CD4-positive, alpha-beta memory T cell (primary cell): ENCODE data around the gene ATAD2B. TPM values are rescaled to one million over a fixed set of nuclear protein-coding genes. Genes with fewer than 3 reads are reported as not detected.
A peak's percentile ranks its signal among the peaks of the same experiment; 100 is the strongest.

Experiments
- CTCF ChIA-PET: fragments of 350-600 bp; sonication (Branson Sonifier 250); formaldehyde crosslinking; loops from one replicate; lab custom pipeline; 2021; ENCODE audit warnings: inconsistent platforms; ENCODE audit not compliant: partially characterized antibody; lab: Charles Lee
- POLR2A ChIA-PET: fragments of 350-600 bp; sonication (Branson Sonifier 250); formaldehyde crosslinking; loops from one replicate; lab custom pipeline; 2021; ENCODE audit not compliant: partially characterized antibody; lab: Charles Lee
- DNase-seq, 5 donors: peaks; one replicate each; pipeline versions ENCODE4 v3.0.0 to v3.0.0-alpha.2; 2020 to 2022; ENCODE audit warnings: mixed read lengths in 1 of 5
- H3K27ac ChIP-seq: one replicate; pipeline ENCODE4 v1.7.0; 2013; ENCODE audit warnings: low read depth, low read length
- H3K27me3 ChIP-seq: 2 replicates; pipeline ENCODE4 v1.7.0; 2013; ENCODE audit warnings: mild to moderate bottlenecking, low read length, moderate library complexity; ENCODE audit not compliant: insufficient read depth
- H3K36me3 ChIP-seq: 2 replicates; pipeline ENCODE4 v1.7.0; 2013; ENCODE audit warnings: mild to moderate bottlenecking, low read length, moderate library complexity; ENCODE audit not compliant: insufficient read depth
- H3K4me1 ChIP-seq: 2 replicates; pipeline ENCODE4 v1.7.0; 2013; ENCODE audit warnings: mild to moderate bottlenecking, low read length, moderate library complexity; ENCODE audit not compliant: insufficient read depth
- H3K4me3 ChIP-seq, 2 donors: one replicate each; pipeline ENCODE4 v1.7.0; 2013; ENCODE audit warnings: low read length in 2 of 2, mild to moderate bottlenecking in 1 of 2
- H3K9me3 ChIP-seq, 2 donors: one replicate each; pipeline ENCODE4 v1.7.0; 2013; ENCODE audit warnings: low read length in 2 of 2, control low read depth in 1 of 2; ENCODE audit not compliant: control insufficient read depth in 1 of 2
- H3K27ac Mint-ChIP-seq, 7 donors: one replicate each; pipeline ENCODE4 v1.8.0; 2020 to 2021; ENCODE audit warnings: mixed read lengths in 7 of 7, mild to moderate bottlenecking in 6 of 7, inconsistent platforms in 3 of 7, moderate library complexity in 3 of 7
- H3K27me3 Mint-ChIP-seq, 2 donors: one replicate each; pipeline ENCODE4 v1.8.0; 2020 to 2021; ENCODE audit warnings: mixed read lengths in 2 of 2
- H3K36me3 Mint-ChIP-seq, 2 donors: one replicate each; pipeline ENCODE4 v1.8.0; 2020 to 2021; ENCODE audit warnings: mixed read lengths in 2 of 2, inconsistent platforms in 1 of 2, mild to moderate bottlenecking in 1 of 2
- H3K4me1 Mint-ChIP-seq, 4 donors: one replicate each; pipeline ENCODE4 v1.8.0; 2020 to 2021; ENCODE audit warnings: mixed read lengths in 4 of 4, mild to moderate bottlenecking in 1 of 4
- H3K4me3 Mint-ChIP-seq, 8 donors: one replicate each; pipeline ENCODE4 v1.8.0; 2020 to 2021; ENCODE audit warnings: mixed read lengths in 8 of 8, mild to moderate bottlenecking in 7 of 8, moderate library complexity in 6 of 8, inconsistent platforms in 3 of 8
- H3K9me3 Mint-ChIP-seq, 8 donors: one replicate each; pipeline ENCODE4 v1.8.0; 2020 to 2021; ENCODE audit warnings: mixed read lengths in 8 of 8, mild to moderate bottlenecking in 5 of 8, inconsistent platforms in 3 of 8, moderate library complexity in 1 of 8
- intact Hi-C: fragments of 100-400 bp; cut with micrococcal nuclease; formaldehyde crosslinking; loops from one replicate; pipeline ENCODE4 v1.15.1; 2023
- polyA plus RNA-seq, 2 donors: library from polyadenylated mRNA; unstranded; fragments of 300-500 nt; fragmentation: Illumina TruSeq; gene quantifications; one replicate each; pipeline ENCODE4 v1.2.3, GENCODE V29; 2021
- total RNA-seq, 2 experiments: library from RNA; stranded (reverse); gene quantifications; one replicate each; pipeline ENCODE4 v1.2.3, GENCODE V29; 2021

Gene ATAD2B
- total and polyA plus RNA-seq, 4 experiments from 2014 or later, result 3.8 to 44.4 (median 22.9) TPM

GRCh38 chr2:23772684-23773083 is 154.2 kb downstream of the ATAD2B start:
- no peaks in the 10 kb centered on the region for H3K4me1 ChIP-seq
- no peaks in the 10 kb centered on the region for H3K9me3 ChIP-seq
- intact Hi-C loops, result no loop called here
- Mint-ChIP-seq H3K4me1 (no peaks in the 10 kb centered on the region), H3K27me3 (no peaks in the 10 kb centered on the region), H3K9me3 (peaks cover 0 to 5% (median 0%) of the 10 kb centered on the region in 8 donors), H3K27ac (no peak overlapping the region), H3K36me3 (peaks cover 62 to 64% of the 10 kb centered on the region in 2 donors), H3K4me3 (no peak overlapping the region)
- no peak for DNase-seq
- no peaks in the 10 kb centered on the region for H3K27me3 ChIP-seq
- ChIA-PET POLR2A (no interaction called here), CTCF (no interaction called here)
- H3K4me3 ChIP-seq, result no peak overlapping the region
- H3K27ac ChIP-seq, result no peak overlapping the region
- peaks cover 15% of the 10 kb centered on the region for H3K36me3 ChIP-seq

- Mint-ChIP-seq H3K4me1 (peaks cover 0 to 3% (median 0%) of the 10 kb centered on the region in 4 donors), H3K4me3 (no peak overlapping the region), H3K9me3 (peaks cover 0 to 5% (median 0%) of the 10 kb centered on the region in 8 donors), H3K27ac (peak overlapping the region in 2 of 7 donors; percentile 6 to 14), H3K36me3 (peaks cover 62 to 63% of the 10 kb centered on the region in 2 donors), H3K27me3 (no peaks in the 10 kb centered on the region)
- POLR2A ChIA-PET, result no interaction called here
- Histone ChIP-seq H3K27ac (no peak overlapping the region), H3K4me3 (no peak overlapping the region), H3K36me3 (peaks cover 12% of the 10 kb centered on the region), H3K4me1 (no peaks in the 10 kb centered on the region), H3K9me3 (no peaks in the 10 kb centered on the region), H3K27me3 (no peaks in the 10 kb centered on the region)
- CTCF ChIA-PET, result no interaction called here
- no peak for DNase-seq
- intact Hi-C loops, result no loop called here
Observed at GRCh38 chr2:23772056-23772455, 154.9 kb downstream of the ATAD2B start.

GRCh38 chr2:23769364-23769763 is 157.6 kb downstream of the ATAD2B start:
- H3K27ac Mint-ChIP-seq, result no peak overlapping the region
- CTCF ChIA-PET, result no interaction called here
- no peak for DNase-seq
- no peaks in the 10 kb centered on the region for H3K27me3 ChIP-seq
- H3K4me3 ChIP-seq, result no peak overlapping the region
- H3K27me3 Mint-ChIP-seq, result no peaks in the 10 kb centered on the region
- intact Hi-C loops, result no loop called here
- H3K9me3 Mint-ChIP-seq, result peaks cover 0 to 5% (median 0%) of the 10 kb centered on the region in 8 donors
- no peak overlapping the region for H3K4me3 Mint-ChIP-seq
- H3K9me3 ChIP-seq, result no peaks in the 10 kb centered on the region
- POLR2A ChIA-PET, result no interaction called here
- no peaks in the 10 kb centered on the region for H3K4me1 ChIP-seq
- H3K27ac ChIP-seq, result no peak overlapping the region
- peaks cover 7% of the 10 kb centered on the region for H3K36me3 ChIP-seq
- H3K4me1 Mint-ChIP-seq, result peaks cover 0 to 3% (median 0%) of the 10 kb centered on the region in 4 donors
- peaks cover 54 to 64% of the 10 kb centered on the region in 2 donors for H3K36me3 Mint-ChIP-seq

GRCh38 chr2:23767876-23768621 is 158.9 kb downstream of the ATAD2B start:
- H3K36me3 ChIP-seq, result peaks cover 7% of the 10 kb centered on the region
- peaks cover 0 to 5% (median 0%) of the 10 kb centered on the region in 8 donors for H3K9me3 Mint-ChIP-seq
- CTCF ChIA-PET, result no interaction called here

GRCh38 chr2:23762141-23762540 is 164.8 kb downstream of the ATAD2B start:
- no peaks in the 10 kb centered on the region for H3K9me3 Mint-ChIP-seq
- Histone ChIP-seq H3K4me1 (peaks cover 12% of the 10 kb centered on the region), H3K27ac (no peak overlapping the region), H3K9me3 (no peaks in the 10 kb centered on the region), H3K36me3 (peaks cover 16% of the 10 kb centered on the region), H3K27me3 (no peaks in the 10 kb centered on the region), H3K4me3 (no peak overlapping the region)
- ChIA-PET CTCF (interaction anchor here (1.0 kb wide), 1 partner anchor 17 kb away, joined by 3 read pairs; no protein-coding TSS in a partner anchor), POLR2A (no interaction called here)
- intact Hi-C loops, result no loop called here
- no peaks in the 10 kb centered on the region for H3K27me3 Mint-ChIP-seq
- no peak overlapping the region for H3K4me3 Mint-ChIP-seq
- H3K27ac Mint-ChIP-seq, result peak overlapping the region in 1 of 7 donors; percentile 39
- peaks cover 11 to 15% (median 13%) of the 10 kb centered on the region in 4 donors for H3K4me1 Mint-ChIP-seq
- peaks cover 49 to 58% of the 10 kb centered on the region in 2 donors for H3K36me3 Mint-ChIP-seq
- DNase-seq, result no peak

More at GRCh38 chr2:23767876-23768621, 158.9 kb downstream of the ATAD2B start:
- no peaks in the 10 kb centered on the region for H3K9me3 ChIP-seq
- intact Hi-C loops, result no loop called here
- no peaks in the 10 kb centered on the region for H3K4me1 ChIP-seq
- Mint-ChIP-seq H3K4me1 (peaks cover 0 to 4% (median 2%) of the 10 kb centered on the region in 4 donors), H3K27ac (no peak overlapping the region), H3K36me3 (peaks cover 55 to 63% of the 10 kb centered on the region in 2 donors), H3K27me3 (no peaks in the 10 kb centered on the region), H3K4me3 (no peak overlapping the region)
- H3K27me3 ChIP-seq, result no peaks in the 10 kb centered on the region
- DNase-seq, result no peak
- no peak overlapping the region for H3K4me3 ChIP-seq
- POLR2A ChIA-PET, result no interaction called here
- no peak overlapping the region for H3K27ac ChIP-seq

GRCh38 chr2:23761638-23762037 is 165.3 kb downstream of the ATAD2B start:
- CTCF ChIA-PET, result interaction anchor here (1.0 kb wide), 1 partner anchor 18 kb away, joined by 3 read pairs; no protein-coding TSS in a partner anchor
- Mint-ChIP-seq H3K9me3 (no peaks in the 10 kb centered on the region), H3K27ac (peak overlapping the region in 6 of 7 donors; percentile 0 to 70 (median 35)), H3K4me1 (peaks cover 11 to 15% (median 13%) of the 10 kb centered on the region in 4 donors), H3K27me3 (no peaks in the 10 kb centered on the region), H3K4me3 (peak overlapping the region in 1 of 8 donors; percentile 6), H3K36me3 (peaks cover 51 to 60% of the 10 kb centered on the region in 2 donors)
- Histone ChIP-seq H3K4me3 (no peak overlapping the region), H3K9me3 (no peaks in the 10 kb centered on the region), H3K27ac (no peak overlapping the region), H3K27me3 (no peaks in the 10 kb centered on the region), H3K4me1 (peaks cover 12% of the 10 kb centered on the region), H3K36me3 (peaks cover 16% of the 10 kb centered on the region)
- DNase-seq, result no peak
- intact Hi-C loops, result no loop called here
- POLR2A ChIA-PET, result no interaction called here

GRCh38 chr2:23760736-23761135 is 166.2 kb downstream of the ATAD2B start:
- Mint-ChIP-seq H3K9me3 (no peaks in the 10 kb centered on the region), H3K4me3 (no peak overlapping the region), H3K4me1 (peaks cover 11 to 15% (median 13%) of the 10 kb centered on the region in 4 donors), H3K27ac (peak overlapping the region in 1 of 7 donors; percentile 55), H3K27me3 (no peaks in the 10 kb centered on the region), H3K36me3 (peaks cover 56 to 59% of the 10 kb centered on the region in 2 donors)
- ChIA-PET POLR2A (no interaction called here), CTCF (no interaction called here)
- Histone ChIP-seq H3K27me3 (no peaks in the 10 kb centered on the region), H3K27ac (no peak overlapping the region), H3K36me3 (peaks cover 16% of the 10 kb centered on the region), H3K4me3 (no peak overlapping the region), H3K4me1 (peaks cover 12% of the 10 kb centered on the region), H3K9me3 (no peaks in the 10 kb centered on the region)
- no peak for DNase-seq
- intact Hi-C loops, result no loop called here
